ENCODE measurements around the gene TTYH3.

Gene TTYH3

GRCh38 chr7:2621061-2621828 lies 10.5 kb upstream of the TTYH3 start:
- Histone ChIP-seq H3K9me3 (ENCODE audit: control insufficient read depth, low read length) (no peaks in the 10 kb centered on the region), H3K36me3 (ENCODE audit: control insufficient read depth, insufficient read depth, low read length) (no peaks in the 10 kb centered on the region), H3K4me2 (ENCODE audit: low read length) (no peak overlapping the region), H3K4me1 (peaks cover 7% of the 10 kb centered on the region), H3K9ac (no peak overlapping the region), H2AFZ (peak overlapping the region; percentile 50), H3K27ac (no peak overlapping the region), H3K79me2 (no peaks in the 10 kb centered on the region), H3K4me3 (ENCODE audit: low read depth, low read length) (no peak overlapping the region), H3K27me3 (ENCODE audit: control insufficient read depth, insufficient read depth, low read length) (no peaks in the 10 kb centered on the region)
- TF ChIP-seq, protein P1, sequence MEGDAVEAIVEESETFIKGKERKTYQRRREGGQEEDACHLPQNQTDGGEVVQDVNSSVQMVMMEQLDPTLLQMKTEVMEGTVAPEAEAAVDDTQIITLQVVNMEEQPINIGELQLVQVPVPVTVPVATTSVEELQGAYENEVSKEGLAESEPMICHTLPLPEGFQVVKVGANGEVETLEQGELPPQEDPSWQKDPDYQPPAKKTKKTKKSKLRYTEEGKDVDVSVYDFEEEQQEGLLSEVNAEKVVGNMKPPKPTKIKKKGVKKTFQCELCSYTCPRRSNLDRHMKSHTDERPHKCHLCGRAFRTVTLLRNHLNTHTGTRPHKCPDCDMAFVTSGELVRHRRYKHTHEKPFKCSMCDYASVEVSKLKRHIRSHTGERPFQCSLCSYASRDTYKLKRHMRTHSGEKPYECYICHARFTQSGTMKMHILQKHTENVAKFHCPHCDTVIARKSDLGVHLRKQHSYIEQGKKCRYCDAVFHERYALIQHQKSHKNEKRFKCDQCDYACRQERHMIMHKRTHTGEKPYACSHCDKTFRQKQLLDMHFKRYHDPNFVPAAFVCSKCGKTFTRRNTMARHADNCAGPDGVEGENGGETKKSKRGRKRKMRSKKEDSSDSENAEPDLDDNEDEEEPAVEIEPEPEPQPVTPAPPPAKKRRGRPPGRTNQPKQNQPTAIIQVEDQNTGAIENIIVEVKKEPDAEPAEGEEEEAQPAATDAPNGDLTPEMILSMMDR (IDR thresholded peaks at IDR 0.05) = no peak

- H3K9ac ChIP-seq = no peak overlapping the region
- H3K79me2 ChIP-seq = no peaks in the 10 kb centered on the region
- H3K4me1 ChIP-seq = peaks cover 7% of the 10 kb centered on the region
- no peaks in the 10 kb centered on the region for H3K36me3 ChIP-seq (ENCODE audit: control insufficient read depth, insufficient read depth, low read length)
- H2AFZ ChIP-seq = no peak overlapping the region
- no peak overlapping the region for H3K4me3 ChIP-seq (ENCODE audit: low read depth, low read length)
- no peaks in the 10 kb centered on the region for H3K27me3 ChIP-seq (ENCODE audit: control insufficient read depth, insufficient read depth, low read length)
- H3K27ac ChIP-seq = no peak overlapping the region
- H3K4me2 ChIP-seq (ENCODE audit: low read length) = no peak overlapping the region
- no peaks in the 10 kb centered on the region for H3K9me3 ChIP-seq (ENCODE audit: control insufficient read depth, low read length)
- TF ChIP-seq, protein P1 (IDR thresholded peaks at IDR 0.05) = no peak
Observed at GRCh38 chr7:2621948-2622640, 9.7 kb upstream of the TTYH3 start.

- Histone ChIP-seq H3K27ac (no peak overlapping the region), H3K4me1 (peaks cover 7% of the 10 kb centered on the region), H2AFZ (no peak overlapping the region)
Observed at GRCh38 chr7:2622869-2623697, 8.7 kb upstream of the TTYH3 start.

GRCh38 chr7:2623698-2624014 lies 8.1 kb upstream of the TTYH3 start:
- Histone ChIP-seq H3K4me1 (peaks cover 7% of the 10 kb centered on the region), H3K9me3 (ENCODE audit: control insufficient read depth, low read length) (no peaks in the 10 kb centered on the region), H3K79me2 (no peaks in the 10 kb centered on the region), H3K36me3 (ENCODE audit: control insufficient read depth, insufficient read depth, low read length) (no peaks in the 10 kb centered on the region), H3K27ac (no peak overlapping the region), H3K4me2 (ENCODE audit: low read length) (no peak overlapping the region), H3K4me3 (ENCODE audit: low read depth, low read length) (no peak overlapping the region), H2AFZ (no peak overlapping the region), H3K9ac (no peak overlapping the region), H3K27me3 (ENCODE audit: control insufficient read depth, insufficient read depth, low read length) (no peaks in the 10 kb centered on the region)
- TF ChIP-seq, protein P1 (IDR thresholded peaks at IDR 0.05) = no peak

More at GRCh38 chr7:2622869-2623697, 8.7 kb upstream of the TTYH3 start:
- Histone ChIP-seq H3K36me3 (ENCODE audit: control insufficient read depth, insufficient read depth, low read length) (no peaks in the 10 kb centered on the region), H3K79me2 (no peaks in the 10 kb centered on the region), H3K4me2 (ENCODE audit: low read length) (no peak overlapping the region), H3K9ac (no peak overlapping the region), H3K9me3 (ENCODE audit: control insufficient read depth, low read length) (no peaks in the 10 kb centered on the region), H3K4me3 (ENCODE audit: low read depth, low read length) (no peak overlapping the region), H3K27me3 (ENCODE audit: control insufficient read depth, insufficient read depth, low read length) (no peaks in the 10 kb centered on the region)
- TF ChIP-seq, protein P1 (IDR thresholded peaks at IDR 0.05) = no peak
